HG02798 (cell line): ENCODE data around the gene CCT4.
"Not testable (repeated sequence)": the region's sequence is repeated elsewhere in the genome, so short reads cannot be mapped to it uniquely, and the experiment has no call there.

Experiments used
- ATAC-seq: cut with Tn5 transposase; IDR thresholded peaks from one replicate; pipeline ENCODE4 v1.9.1; 2021; ENCODE audit warnings: mild to moderate bottlenecking; ENCODE audit not compliant: unreplicated experiment, poor library complexity

CCT4 gene

GRCh38 chr2:61885896-61886603, 2.4 kb downstream of the CCT4 start:
- ATAC-seq: no peak

GRCh38 chr2:61882850-61883249, 5.6 kb downstream of the CCT4 start:
- ATAC-seq: no peak

- not testable (repeated sequence) for ATAC-seq
Measured at GRCh38 chr2:61879351-61879750, 9.1 kb downstream of the CCT4 start.

- no peak for ATAC-seq
Measured at GRCh38 chr2:61878761-61879160, 9.7 kb downstream of the CCT4 start.

- ATAC-seq: no peak
Measured at GRCh38 chr2:61877571-61878245, 10.7 kb downstream of the CCT4 start.

- no peak for ATAC-seq
Measured at GRCh38 chr2:61876400-61876799, 12.1 kb downstream of the CCT4 start.

- ATAC-seq: not testable (repeated sequence)
Measured at GRCh38 chr2:61866482-61867089, 21.9 kb downstream of the CCT4 start.

GRCh38 chr2:61862085-61862484, 26.4 kb downstream of the CCT4 start:
- no peak for ATAC-seq

GRCh38 chr2:61857224-61857623, 31.2 kb downstream of the CCT4 start:
- no peak for ATAC-seq

GRCh38 chr2:61855318-61855613, 33.2 kb downstream of the CCT4 start:
- no peak for ATAC-seq

GRCh38 chr2:61854564-61855317, 33.7 kb downstream of the CCT4 start:
- ATAC-seq: peak; percentile 91

- ATAC-seq: peak; percentile 81
Measured at GRCh38 chr2:61853847-61854563, 34.5 kb downstream of the CCT4 start, which contains the start of gene FAM161A. Gene FAM161A (minus strand): TSS chr2:61854060. CDS start chr2:61854041, 19 bp downstream.

- peak; percentile 70 for ATAC-seq
Measured at GRCh38 chr2:61853086-61853846, 35.2 kb downstream of the CCT4 start.

- ATAC-seq: not testable (repeated sequence)
Measured at GRCh38 chr2:61851270-61851669, 37.2 kb downstream of the CCT4 start.

GRCh38 chr2:61845320-61845719, 43.1 kb downstream of the CCT4 start:
- ATAC-seq: no peak

GRCh38 chr2:61841286-61841685, 47.2 kb downstream of the CCT4 start:
- no peak for ATAC-seq

GRCh38 chr2:61834893-61835292, 53.6 kb downstream of the CCT4 start:
- no peak for ATAC-seq

GRCh38 chr2:61833971-61834370, 54.5 kb downstream of the CCT4 start:
- no peak for ATAC-seq

GRCh38 chr2:61832183-61832841, 56.1 kb downstream of the CCT4 start:
- ATAC-seq: no peak
